Mucosa of descending colon (tissue), 3 donors: Measurements from ENCODE around the gene BTBD2. TPM values are rescaled to one million over a fixed set of nuclear protein-coding genes. Genes with fewer than 3 reads are reported as not detected.

Source experiments
- ATAC-seq: fragments of 200-7000 bp; cut with Tn5 transposase; one replicate; pipeline ENCODE4 v1.9.1; 2020; ENCODE audit warnings: mild to moderate bottlenecking, moderate library complexity
- DNase-seq, 3 donors: peaks; one replicate each; pipeline ENCODE4 v3.0.0-alpha.2; 2020
- H3K36me3 ChIP-seq: fragments of 200-600 bp; one replicate; pipeline ENCODE4 v1.8.0; 2021; ENCODE audit warnings: low read depth, mild to moderate bottlenecking
- H3K4me1 ChIP-seq: fragments of 200-600 bp; one replicate; pipeline ENCODE4 v1.8.0; 2021; ENCODE audit warnings: low read depth, mild to moderate bottlenecking
- H3K4me3 ChIP-seq: fragments of 200-600 bp; one replicate; pipeline ENCODE4 v1.8.0; 2021; ENCODE audit warnings: mild to moderate bottlenecking
- H3K9me3 ChIP-seq: fragments of 200-600 bp; one replicate; pipeline ENCODE4 v1.8.0; 2021; ENCODE audit warnings: mild to moderate bottlenecking
- intact Hi-C, 2 donors: fragments of 100-400 bp; cut with DNase I in 1 of 2; cut with micrococcal nuclease in 1 of 2; formaldehyde crosslinking; loops; one replicate each; pipeline versions ENCODE4 v1.11.0 to v1.11.1; 2022; cut with DNase I, micrococcal nuclease
- total RNA-seq, 3 donors: library from RNA; stranded (reverse); fragmentation: NEBNext Ultra II Directional in 2 of 3; extraction: Animal tissue kit (Norgen Biotek cat#: 25700) in 2 of 3; gene quantifications; one replicate each; pipeline versions ENCODE4 v1.2.1 to v1.2.4, GENCODE V29; 2021 to 2023
- TF ChIP-seq, protein P1 (sequence below): fragments of 200-600 bp; IDR thresholded peaks from one replicate; pipeline ENCODE4 v1.8.0; 2022; ENCODE audit warnings: antibody characterized with exemption, mild to moderate bottlenecking
- donor health status: DM: no; HTN: no; CAD: no; lungs with moderate emphysema.
- donor health status: DM: no; HTN: no; CAD: no.
- donor health status: DM: no; HTN: yes; CAD: no.

Gene BTBD2
- total RNA-seq, 3 donors from 2014 or later, result 66.0 to 82.3 (median 71.5) TPM

DNA sequence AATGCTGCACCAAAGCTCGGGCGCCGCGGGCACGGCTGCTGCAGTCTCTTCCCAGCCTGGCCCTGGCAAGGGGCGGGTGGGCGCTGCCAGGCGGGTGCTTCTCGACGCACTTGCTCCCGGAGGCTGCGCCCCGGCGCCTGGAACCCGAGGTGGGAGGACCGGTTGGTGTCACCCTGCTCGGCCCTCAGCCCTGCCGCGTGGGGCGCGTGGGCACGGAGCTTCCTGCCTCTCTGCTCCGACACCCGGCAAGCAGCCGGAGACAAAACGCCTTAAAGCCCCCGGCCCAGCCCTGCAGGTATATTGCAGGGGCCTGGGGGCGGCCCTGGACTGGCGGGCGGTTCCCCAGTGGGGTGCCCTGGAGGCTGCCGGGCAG, 34.7 kb downstream of the BTBD2 start:
- no peaks in the 10 kb centered on the region for H3K9me3 ChIP-seq
- peaks cover 12% of the 10 kb centered on the region for H3K36me3 ChIP-seq
- H3K4me1 ChIP-seq, result no peaks in the 10 kb centered on the region
- TF ChIP-seq, protein P1, sequence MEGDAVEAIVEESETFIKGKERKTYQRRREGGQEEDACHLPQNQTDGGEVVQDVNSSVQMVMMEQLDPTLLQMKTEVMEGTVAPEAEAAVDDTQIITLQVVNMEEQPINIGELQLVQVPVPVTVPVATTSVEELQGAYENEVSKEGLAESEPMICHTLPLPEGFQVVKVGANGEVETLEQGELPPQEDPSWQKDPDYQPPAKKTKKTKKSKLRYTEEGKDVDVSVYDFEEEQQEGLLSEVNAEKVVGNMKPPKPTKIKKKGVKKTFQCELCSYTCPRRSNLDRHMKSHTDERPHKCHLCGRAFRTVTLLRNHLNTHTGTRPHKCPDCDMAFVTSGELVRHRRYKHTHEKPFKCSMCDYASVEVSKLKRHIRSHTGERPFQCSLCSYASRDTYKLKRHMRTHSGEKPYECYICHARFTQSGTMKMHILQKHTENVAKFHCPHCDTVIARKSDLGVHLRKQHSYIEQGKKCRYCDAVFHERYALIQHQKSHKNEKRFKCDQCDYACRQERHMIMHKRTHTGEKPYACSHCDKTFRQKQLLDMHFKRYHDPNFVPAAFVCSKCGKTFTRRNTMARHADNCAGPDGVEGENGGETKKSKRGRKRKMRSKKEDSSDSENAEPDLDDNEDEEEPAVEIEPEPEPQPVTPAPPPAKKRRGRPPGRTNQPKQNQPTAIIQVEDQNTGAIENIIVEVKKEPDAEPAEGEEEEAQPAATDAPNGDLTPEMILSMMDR, result no peak
- intact Hi-C loops, result no loop called here
- DNase-seq (no peak), ATAC-seq (no peak)
- H3K4me3 ChIP-seq, result no peak overlapping the region

DNA sequence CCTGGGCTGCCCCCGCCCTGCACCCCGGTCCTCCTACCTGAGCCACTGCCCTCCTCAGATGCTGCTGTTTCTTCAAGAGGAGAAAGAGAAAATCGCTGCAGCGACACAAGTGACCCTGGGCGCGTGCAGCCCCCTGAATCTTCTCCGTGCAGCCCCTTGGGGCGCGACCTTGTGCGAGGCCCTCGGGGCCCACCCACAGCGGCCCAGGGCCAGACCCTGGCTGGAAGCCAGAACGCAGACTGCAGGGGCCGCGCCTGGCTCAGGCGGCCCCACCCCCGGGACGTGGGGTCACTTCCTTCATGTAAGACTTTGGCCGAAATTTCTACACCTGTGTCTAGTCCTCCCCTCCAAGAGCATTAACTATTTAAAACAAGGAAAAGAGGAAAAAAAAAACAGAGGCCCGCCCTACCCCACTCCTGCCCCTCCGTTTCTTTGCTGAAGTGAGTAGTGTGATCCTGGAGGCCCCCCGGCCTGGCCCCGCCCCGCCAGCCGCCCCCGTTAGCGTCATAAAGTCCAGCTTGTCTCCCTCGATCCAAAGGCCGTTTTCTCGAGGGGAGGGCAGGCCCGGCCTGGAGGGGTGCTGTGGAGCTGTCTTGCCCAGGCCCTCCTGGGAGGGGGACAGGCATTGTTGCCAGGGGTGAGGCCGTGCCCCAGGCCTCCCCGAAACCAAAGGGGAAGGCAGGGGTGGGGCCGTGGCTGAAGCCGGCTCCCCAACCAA, 35.3 kb downstream of the BTBD2 start:
- Histone ChIP-seq H3K9me3 (no peaks in the 10 kb centered on the region), H3K36me3 (peaks cover 11% of the 10 kb centered on the region), H3K4me3 (no peak overlapping the region), H3K4me1 (no peaks in the 10 kb centered on the region)
- TF ChIP-seq, protein P1, result no peak
- intact Hi-C loops, result no loop called here
- DNase-seq, result no peak
- no peak for ATAC-seq

DNA sequence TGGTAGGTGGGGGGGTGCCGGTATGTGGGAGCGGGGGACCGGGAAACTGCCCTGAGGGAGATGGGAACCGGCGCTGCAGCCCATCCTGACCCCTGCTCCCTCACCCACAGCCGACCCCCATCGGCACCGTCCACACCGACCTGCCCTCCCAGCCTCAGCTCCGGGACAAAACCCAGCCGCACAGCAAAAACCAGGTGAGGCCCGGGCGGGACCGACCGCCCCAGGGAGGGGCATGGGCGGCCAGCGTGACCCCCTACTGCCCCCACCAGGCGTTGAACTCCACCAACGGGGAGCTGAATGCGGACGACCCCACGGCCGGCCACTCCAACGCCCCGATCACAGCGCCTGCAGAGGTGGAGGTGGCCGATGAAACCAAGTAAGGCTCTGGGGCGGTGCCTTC, 35.9 kb downstream of the BTBD2 start:
- no peak for ATAC-seq
- Histone ChIP-seq H3K4me1 (no peaks in the 10 kb centered on the region), H3K36me3 (peaks cover 11% of the 10 kb centered on the region), H3K9me3 (no peaks in the 10 kb centered on the region), H3K4me3 (no peak overlapping the region)
- no peak for DNase-seq
- intact Hi-C loops, result no loop called here
- TF ChIP-seq, protein P1, result no peak

DNA sequence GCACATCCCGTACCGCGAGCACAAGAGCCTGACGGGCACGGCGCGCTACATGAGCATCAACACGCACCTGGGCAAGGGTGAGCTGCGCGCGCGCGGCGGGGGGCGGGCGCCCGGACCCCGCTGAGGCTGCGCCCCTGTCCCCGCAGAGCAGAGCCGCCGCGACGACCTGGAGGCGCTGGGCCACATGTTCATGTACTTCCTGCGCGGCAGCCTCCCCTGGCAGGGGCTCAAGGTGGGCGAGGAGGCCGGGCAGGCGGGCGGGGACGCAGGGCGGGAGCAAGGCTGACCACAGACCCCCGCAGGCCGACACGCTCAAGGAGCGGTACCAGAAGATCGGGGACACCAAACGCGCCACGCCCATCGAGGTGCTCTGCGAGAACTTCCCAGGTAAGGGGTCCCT, 36.5 kb downstream of the BTBD2 start:
- DNase-seq, result no peak
- no peaks in the 10 kb centered on the region for H3K9me3 ChIP-seq
- H3K36me3 ChIP-seq, result peaks cover 11% of the 10 kb centered on the region
- intact Hi-C loops, result no loop called here
- no peaks in the 10 kb centered on the region for H3K4me1 ChIP-seq
- no peak overlapping the region for H3K4me3 ChIP-seq
- ATAC-seq, result no peak
- TF ChIP-seq, protein P1, result no peak

DNA sequence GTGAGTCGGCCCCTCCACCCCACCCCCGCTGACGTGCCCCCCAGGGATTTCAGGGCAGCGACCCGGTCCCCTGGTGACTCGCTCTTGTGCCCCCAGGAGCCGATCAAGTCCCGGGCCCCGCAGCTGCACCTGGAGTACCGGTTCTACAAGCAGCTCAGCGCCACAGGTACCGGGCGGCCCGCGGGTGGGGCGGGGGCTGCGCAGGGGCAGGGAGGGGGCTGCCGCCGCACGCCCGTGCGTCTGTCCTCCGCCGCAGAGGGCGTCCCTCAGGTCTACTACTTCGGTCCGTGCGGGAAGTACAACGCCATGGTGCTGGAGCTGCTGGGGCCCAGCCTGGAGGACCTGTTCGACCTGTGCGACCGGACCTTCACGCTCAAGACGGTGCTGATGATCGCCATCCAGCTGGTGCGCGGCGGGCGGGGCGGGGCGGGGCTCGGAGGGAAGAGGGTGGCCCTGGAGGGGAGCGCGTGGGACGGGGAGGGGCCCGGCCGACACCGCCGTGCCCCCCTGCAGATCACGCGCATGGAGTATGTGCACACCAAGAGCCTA, 37.1 kb downstream of the BTBD2 start:
- TF ChIP-seq, protein P1, result no peak
- H3K4me1 ChIP-seq, result no peaks in the 10 kb centered on the region
- H3K4me3 ChIP-seq, result no peak overlapping the region
- H3K36me3 ChIP-seq, result peaks cover 11% of the 10 kb centered on the region
- no peak for ATAC-seq
- H3K9me3 ChIP-seq, result no peaks in the 10 kb centered on the region
- no peak for DNase-seq
- intact Hi-C loops, result no loop called here
